ENCODE results near the gene ACTR1B. TPM values are rescaled to one million over a fixed set of nuclear protein-coding genes. Genes with fewer than 3 reads are reported as not detected.

ACTR1B gene
- total RNA-seq, 6 experiments from 2014 or later = 63.9 to 76.2 (median 69.2) TPM

GRCh38 chr2:97663626-97663961 is 250 bp downstream of the ACTR1B start:
- Mint-ChIP-seq H3K9me3 (no peaks in the 10 kb centered on the region), H3K36me3 (ENCODE audit: low read depth) (no peaks in the 10 kb centered on the region), H3K27ac (peak overlapping the region; percentile 96), H3K4me3 (peak overlapping the region; percentile 91), H3K27me3 (ENCODE audit: insufficient read depth) (no peaks in the 10 kb centered on the region; the same call in none of the 2 replicates), H3K4me1 (ENCODE audit: low read depth) (peaks cover 31% of the 10 kb centered on the region)
- no peak for TF ChIP-seq CTCF (IDR thresholded peaks at IDR 0.05)
- DNase-seq = no peak

GRCh38 chr2:97662895-97663625 is 784 bp downstream of the ACTR1B start:
- peak overlapping the region; percentile 91 for H3K4me3 Mint-ChIP-seq
- H3K27me3 Mint-ChIP-seq (ENCODE audit: insufficient read depth) = peaks cover 5% of the 10 kb centered on the region
- peak; percentile 90 for DNase-seq
- TF ChIP-seq CTCF (IDR thresholded peaks at IDR 0.05) = no peak
- no peaks in the 10 kb centered on the region for H3K36me3 Mint-ChIP-seq (ENCODE audit: low read depth)
- peaks cover 31% of the 10 kb centered on the region for H3K4me1 Mint-ChIP-seq (ENCODE audit: low read depth)
- peak overlapping the region; percentile 96 for H3K27ac Mint-ChIP-seq
- no peaks in the 10 kb centered on the region for H3K9me3 Mint-ChIP-seq

DNA sequence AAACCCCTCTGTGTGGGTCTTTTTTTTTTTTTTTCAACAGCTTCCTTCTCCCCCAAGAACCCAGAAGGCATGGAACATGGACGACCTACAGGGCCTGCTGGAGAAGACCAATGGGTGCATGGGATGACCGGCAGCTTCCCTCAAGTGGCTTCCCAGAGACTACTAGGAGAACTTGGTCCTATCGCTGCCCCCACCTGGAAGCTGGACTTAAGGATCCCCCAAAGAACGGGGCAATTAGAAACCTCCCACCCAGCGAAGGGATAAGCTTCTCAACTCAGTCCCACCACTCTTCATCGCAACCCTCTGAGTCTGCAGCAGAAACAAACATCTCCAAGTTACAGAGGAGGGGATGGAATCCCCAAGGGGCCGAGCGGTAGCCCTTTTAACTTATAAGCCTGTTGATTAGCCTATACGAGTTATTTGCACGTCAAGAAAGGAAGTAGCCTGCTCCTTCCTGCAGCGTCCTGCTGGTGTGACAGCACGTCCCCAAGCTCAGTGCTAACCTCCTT is 1.4 kb downstream of the ACTR1B start:
- Mint-ChIP-seq H3K4me1 (ENCODE audit: low read depth) (peaks cover 31% of the 10 kb centered on the region), H3K9me3 (no peaks in the 10 kb centered on the region), H3K4me3 (peak overlapping the region; percentile 91)

DNA sequence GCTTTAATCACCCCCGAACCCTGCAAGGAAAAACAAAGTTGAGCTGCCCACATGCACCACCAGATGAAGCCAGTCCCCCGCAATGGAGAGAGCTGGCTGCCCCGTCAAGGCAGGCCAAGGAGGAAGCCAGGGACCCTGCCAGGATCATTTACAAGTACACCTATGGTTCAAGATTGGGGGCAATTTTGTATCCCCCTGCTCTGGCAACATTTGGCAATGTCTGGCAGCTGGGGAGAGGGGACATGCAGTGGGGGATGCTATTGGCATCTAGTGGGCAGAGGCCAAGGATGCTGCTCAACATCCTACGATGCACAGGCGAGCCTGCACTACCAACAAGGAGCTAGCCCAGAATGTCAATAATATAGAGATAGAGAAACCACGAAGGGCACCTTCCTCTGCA is 1.9 kb downstream of the ACTR1B start:
- DNase-seq = no peak
- H3K27me3 Mint-ChIP-seq (ENCODE audit: insufficient read depth) = peaks cover 6% of the 10 kb centered on the region
- 0 out of 2 replicates have a peak, but pooled peaks cover 5% of the 10 kb centered on the region for H3K36me3 Mint-ChIP-seq (ENCODE audit: low read depth)
- H3K9me3 Mint-ChIP-seq = no peaks in the 10 kb centered on the region
- peak overlapping the region; percentile 91 for H3K4me3 Mint-ChIP-seq
- peaks cover 31% of the 10 kb centered on the region for H3K4me1 Mint-ChIP-seq (ENCODE audit: low read depth)
- TF ChIP-seq CTCF (IDR thresholded peaks at IDR 0.05) = no peak
- peak overlapping the region; percentile 96 for H3K27ac Mint-ChIP-seq

More for the DNA sequence above, 1.4 kb downstream of the ACTR1B start:
- Mint-ChIP-seq H3K36me3 (ENCODE audit: low read depth) (0 out of 2 replicates have a peak, but pooled peaks cover 4% of the 10 kb centered on the region), H3K27me3 (ENCODE audit: insufficient read depth) (peaks cover 6% of the 10 kb centered on the region), H3K27ac (peak overlapping the region; percentile 96)
- no peak for DNase-seq
- TF ChIP-seq CTCF (IDR thresholded peaks at IDR 0.05) = no peak

DNA sequence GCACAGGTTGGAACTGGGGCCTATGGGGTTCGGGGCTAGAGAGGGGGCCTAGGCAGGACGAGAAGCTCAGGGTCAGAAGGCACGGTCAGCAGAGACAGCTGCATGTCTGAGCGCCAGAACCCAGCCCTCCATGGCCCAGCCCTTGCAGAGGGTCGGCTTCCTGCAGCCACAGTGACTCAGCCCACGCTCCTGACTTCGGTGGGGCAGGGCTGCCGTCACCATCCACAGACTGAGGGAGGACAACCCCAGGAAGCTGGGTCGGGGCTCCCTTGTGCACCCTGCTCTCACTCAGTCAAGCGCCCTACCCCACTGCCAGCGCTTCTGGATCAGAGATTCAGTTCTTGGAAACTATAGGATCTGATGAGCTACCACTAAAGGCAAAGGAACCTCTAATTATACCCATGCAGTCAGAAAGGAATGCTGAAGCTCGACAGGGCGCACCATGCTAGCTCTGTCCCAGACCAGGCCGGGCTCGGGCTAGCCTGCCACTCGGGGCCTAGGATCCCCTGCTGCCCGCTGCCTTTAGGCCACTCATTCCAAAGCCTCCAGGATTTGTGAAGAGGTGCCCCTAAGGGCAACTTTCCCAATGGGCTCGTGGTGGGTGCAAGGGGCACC is 3.0 kb downstream of the ACTR1B start:
- no peak overlapping the region for H3K4me3 Mint-ChIP-seq
- H3K36me3 Mint-ChIP-seq (ENCODE audit: low read depth) = peaks cover 9% of the 10 kb centered on the region; the same call in 1 of the 2 replicates
- no peak for DNase-seq
- H3K27me3 Mint-ChIP-seq (ENCODE audit: insufficient read depth) = peaks cover 6% of the 10 kb centered on the region
- H3K9me3 Mint-ChIP-seq = no peaks in the 10 kb centered on the region
- H3K27ac Mint-ChIP-seq = peak overlapping the region; percentile 59
- H3K4me1 Mint-ChIP-seq (ENCODE audit: low read depth) = peaks cover 31% of the 10 kb centered on the region
- TF ChIP-seq CTCF (IDR thresholded peaks at IDR 0.05) = no peak

All from HFFc6 (cell line).